Small intestine (tissue), 7 donors: ENCODE measurements around the gene CHRM5. TPM values are rescaled to one million over a fixed set of nuclear protein-coding genes. Genes with fewer than 3 reads are reported as not detected.

Source experiments
- DNase-seq, 2 donors: peaks; one replicate each; pipeline versions ENCODE4 v3.0.0 to v3.0.0-alpha.2; 2013
- FAIRE-seq: peaks from 2 replicates; lab custom pipeline; 2012; peaks lifted over from hg19 to GRCh38; lab: Jason Lieb, UNC
- H3K27ac ChIP-seq, 3 donors: one replicate each; pipeline ENCODE4 v1.5.1; 2013; ENCODE audit warnings: low read length in 2 of 3, mild to moderate bottlenecking in 2 of 3, control low read depth in 1 of 3, inconsistent platforms in 1 of 3, low read depth in 1 of 3, moderate library complexity in 1 of 3
- H3K27me3 ChIP-seq, 3 donors: one replicate each; pipeline ENCODE4 v1.6.1; 2013; ENCODE audit warnings: low read length in 3 of 3, inconsistent platforms in 1 of 3; ENCODE audit not compliant: control insufficient read depth in 3 of 3, insufficient read depth in 3 of 3
- H3K36me3 ChIP-seq, 3 donors: one replicate each; pipeline ENCODE4 v1.6.1; 2013; ENCODE audit warnings: low read length in 3 of 3, inconsistent platforms in 1 of 3, low read depth in 1 of 3, mild to moderate bottlenecking in 1 of 3, moderate library complexity in 1 of 3; ENCODE audit not compliant: control insufficient read depth in 3 of 3, insufficient read depth in 2 of 3
- H3K4me1 ChIP-seq, 3 donors: one replicate each; pipeline ENCODE4 v1.6.1; 2013; ENCODE audit warnings: low read length in 2 of 3, inconsistent platforms in 1 of 3, low read depth in 1 of 3, mild to moderate bottlenecking in 1 of 3, moderate library complexity in 1 of 3; ENCODE audit not compliant: control insufficient read depth in 3 of 3, insufficient read depth in 2 of 3
- H3K4me3 ChIP-seq, 3 donors: one replicate each; pipeline ENCODE4 v1.5.1; 2013; ENCODE audit warnings: low read length in 3 of 3, control low read depth in 1 of 3, inconsistent platforms in 1 of 3, low read depth in 1 of 3, mild to moderate bottlenecking in 1 of 3, moderate library complexity in 1 of 3
- H3K9me3 ChIP-seq, 2 donors: one replicate each; pipeline ENCODE4 v1.6.1; 2013; ENCODE audit warnings: low read depth in 1 of 2, low read length in 1 of 2; ENCODE audit not compliant: control insufficient read depth in 2 of 2, insufficient read depth in 1 of 2
- WGBS, 3 donors: extraction: QIAGEN DNeasy Blood & Tissue Kit; methylation state at CpG; one replicate each; pipeline ENCODE4 v1.1.7; 2013; 5-methylcytosine and 5-hydroxymethylcytosine counted together
- polyA plus RNA-seq, 4 donors: library from polyadenylated mRNA; stranded (reverse) in 3 of 4; unstranded in 1 of 4; fragments of 200-250 nt in 3 of 4; fragments of 120-200 nt in 1 of 4; gene quantifications; one replicate each; pipeline versions ENCODE4 v1.2.1 to v1.2.3, GENCODE V29; 2013
- donor health status: healthy with polysubstance abuse.
- donor health status: control.
- donor health status: control.
- donor health status: Bipolar disorder and iron deficiency.
- donor health status: healthy.

CHRM5 gene
- polyA plus RNA-seq, 4 donors, result 0.52 TPM; not detected in 3

GRCh38 chr15:34001536-34001935, 33.2 kb downstream of the CHRM5 start:
- DNase-seq, result no peak
- Histone ChIP-seq H3K4me1 (no peaks in the 10 kb centered on the region), H3K27ac (no peak overlapping the region), H3K4me3 (no peak overlapping the region), H3K9me3 (no peaks in the 10 kb centered on the region), H3K27me3 (no peaks in the 10 kb centered on the region), H3K36me3 (peaks cover 0 to 2% (median 0%) of the 10 kb centered on the region in 3 donors)
- FAIRE-seq, result no peak
- 61 to 64% (median 62%) methylated on average over 3 of the region's 3 CpGs for WGBS, 3 donors

- no peak for FAIRE-seq
- H3K27me3 ChIP-seq, result no peaks in the 10 kb centered on the region
- H3K9me3 ChIP-seq, result no peaks in the 10 kb centered on the region
- no peak overlapping the region for H3K4me3 ChIP-seq
- 85 to 92% (median 87%) methylated on average over 2 of the region's 2 CpGs for WGBS, 3 donors
- H3K4me1 ChIP-seq, result no peaks in the 10 kb centered on the region
- no peak overlapping the region for H3K27ac ChIP-seq
- peaks cover 0 to 2% (median 0%) of the 10 kb centered on the region in 3 donors for H3K36me3 ChIP-seq
- no peak for DNase-seq
Measured at GRCh38 chr15:34006381-34006780, 38.1 kb downstream of the CHRM5 start.

- DNase-seq, result no peak
- Histone ChIP-seq H3K9me3 (no peaks in the 10 kb centered on the region), H3K27ac (no peak overlapping the region), H3K36me3 (no peaks in the 10 kb centered on the region), H3K4me3 (no peak overlapping the region), H3K27me3 (no peaks in the 10 kb centered on the region), H3K4me1 (no peaks in the 10 kb centered on the region)
- 96 to 98% (median 96%) methylated on average over 1 of the region's 1 CpG for WGBS, 3 donors
- no peak for FAIRE-seq
Measured at GRCh38 chr15:34009656-34010055, 41.4 kb downstream of the CHRM5 start.

GRCh38 chr15:34010921-34011320, 42.6 kb downstream of the CHRM5 start:
- Histone ChIP-seq H3K4me3 (no peak overlapping the region), H3K36me3 (no peaks in the 10 kb centered on the region), H3K4me1 (no peaks in the 10 kb centered on the region), H3K27me3 (no peaks in the 10 kb centered on the region), H3K27ac (no peak overlapping the region), H3K9me3 (no peaks in the 10 kb centered on the region)
- FAIRE-seq (no peak), DNase-seq (no peak)
- 94 to 97% (median 95%) methylated on average over 5 of the region's 5 CpGs for WGBS, 3 donors

- no peaks in the 10 kb centered on the region for H3K27me3 ChIP-seq
- no peak for FAIRE-seq
- no peak overlapping the region for H3K27ac ChIP-seq
- H3K4me3 ChIP-seq, result no peak overlapping the region
- no peaks in the 10 kb centered on the region for H3K4me1 ChIP-seq
- H3K9me3 ChIP-seq, result no peaks in the 10 kb centered on the region
- no peak for DNase-seq
- 74 to 85% (median 79%) methylated on average over 2 of the region's 2 CpGs for WGBS, 3 donors
- no peaks in the 10 kb centered on the region for H3K36me3 ChIP-seq
Measured at GRCh38 chr15:34011481-34011880, 43.2 kb downstream of the CHRM5 start.

GRCh38 chr15:34012461-34013028, 44.2 kb downstream of the CHRM5 start:
- 91 to 95% (median 94%) methylated on average over 4 of the region's 4 CpGs for WGBS, 3 donors
- FAIRE-seq, result no peak
- H3K4me3 ChIP-seq, result no peak overlapping the region
- no peaks in the 10 kb centered on the region for H3K9me3 ChIP-seq
- H3K4me1 ChIP-seq, result no peaks in the 10 kb centered on the region
- no peaks in the 10 kb centered on the region for H3K36me3 ChIP-seq
- no peak for DNase-seq
- no peak overlapping the region for H3K27ac ChIP-seq
- H3K27me3 ChIP-seq, result no peaks in the 10 kb centered on the region

- FAIRE-seq, result no peak
- Histone ChIP-seq H3K4me1 (no peaks in the 10 kb centered on the region), H3K36me3 (no peaks in the 10 kb centered on the region), H3K27me3 (no peaks in the 10 kb centered on the region), H3K27ac (no peak overlapping the region), H3K9me3 (no peaks in the 10 kb centered on the region), H3K4me3 (no peak overlapping the region)
- no peak for DNase-seq
- WGBS, 3 donors, result 95 to 96% (median 96%) methylated on average over 9 of the region's 9 CpGs
Measured at GRCh38 chr15:34013746-34014145, 45.4 kb downstream of the CHRM5 start.

- H3K27ac ChIP-seq, result no peak overlapping the region
- no peaks in the 10 kb centered on the region for H3K36me3 ChIP-seq
- DNase-seq, result no peak
- H3K4me1 ChIP-seq, result no peaks in the 10 kb centered on the region
- WGBS, 3 donors, result 85 to 100% (median 90%) methylated on average over 2 of the region's 2 CpGs
- no peak for FAIRE-seq
- no peak overlapping the region for H3K4me3 ChIP-seq
- peaks cover 0 to 2% of the 10 kb centered on the region in 2 donors for H3K9me3 ChIP-seq
- H3K27me3 ChIP-seq, result no peaks in the 10 kb centered on the region
Measured at GRCh38 chr15:34014556-34014955, 46.3 kb downstream of the CHRM5 start.
